NOMO-1 (cell line): Measurements from ENCODE around the gene HERPUD2.
"Not testable (repeated sequence)": the region's sequence is repeated elsewhere in the genome, so short reads cannot be mapped to it uniquely, and the experiment has no call there.

Experiments
- DNase-seq, 2 experiments: peaks; one replicate each; lab custom pipeline; 2025; ENCODE audit not compliant: unreplicated experiment in 2 of 2; lab: John Stamatoyannopoulos, UW

HERPUD2 gene

DNA sequence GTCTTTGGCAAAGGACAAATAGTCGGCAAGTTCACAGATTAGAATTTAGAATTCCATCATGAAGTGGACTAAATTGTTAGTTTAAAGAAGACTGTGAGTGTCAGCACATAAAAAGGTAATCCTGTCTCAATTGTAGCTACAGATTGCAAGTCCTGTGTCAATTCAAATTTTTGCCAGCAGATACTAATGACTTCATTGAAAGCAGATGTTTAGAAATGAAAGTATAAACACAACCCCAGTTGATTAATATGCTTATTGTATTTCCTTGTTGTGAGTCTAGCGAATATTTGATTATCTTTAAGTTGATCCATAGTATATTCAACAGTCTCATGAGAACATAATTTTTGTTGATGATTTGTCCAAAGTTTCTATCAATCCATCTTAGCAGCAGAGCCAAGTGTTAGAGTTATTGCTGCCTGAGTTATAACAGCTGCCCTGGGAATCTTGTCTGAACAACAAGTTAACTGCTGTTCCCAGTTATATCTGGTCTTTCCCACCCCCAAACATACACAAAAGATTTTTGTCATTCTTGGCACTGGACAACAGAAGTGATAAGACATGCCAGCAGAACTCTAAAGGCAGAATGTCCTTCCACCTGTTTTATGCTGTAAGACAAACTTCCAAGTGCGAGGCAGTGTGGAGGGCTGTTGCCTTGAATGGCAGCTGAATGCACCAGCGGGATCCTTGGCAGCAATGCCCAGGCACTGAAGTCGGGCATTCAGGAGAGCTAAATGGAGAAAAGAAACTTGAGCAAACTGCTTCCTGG, 21.3 kb upstream of the HERPUD2 start:
- no peak for DNase-seq

DNA sequence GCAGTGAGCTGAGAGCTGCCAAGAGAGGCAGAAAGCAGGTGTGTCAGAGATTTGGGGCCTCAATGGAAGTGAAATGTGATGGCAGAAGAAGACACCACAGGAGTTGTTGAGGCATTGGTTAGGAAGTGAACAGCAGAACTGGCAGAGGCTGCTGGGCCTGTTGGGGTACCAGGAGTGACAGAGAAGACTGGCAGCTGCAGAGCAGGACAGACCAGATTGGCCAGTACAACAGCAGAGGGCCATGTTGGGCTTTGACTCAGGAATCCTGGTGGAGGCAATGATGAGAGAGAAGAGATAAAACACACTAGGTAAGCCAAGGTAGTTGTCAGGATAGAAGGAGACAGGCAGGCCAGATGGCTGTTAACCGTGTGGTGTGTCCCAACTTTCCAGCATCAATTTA, 19.9 kb upstream of the HERPUD2 start:
- DNase-seq, result no peak

DNA sequence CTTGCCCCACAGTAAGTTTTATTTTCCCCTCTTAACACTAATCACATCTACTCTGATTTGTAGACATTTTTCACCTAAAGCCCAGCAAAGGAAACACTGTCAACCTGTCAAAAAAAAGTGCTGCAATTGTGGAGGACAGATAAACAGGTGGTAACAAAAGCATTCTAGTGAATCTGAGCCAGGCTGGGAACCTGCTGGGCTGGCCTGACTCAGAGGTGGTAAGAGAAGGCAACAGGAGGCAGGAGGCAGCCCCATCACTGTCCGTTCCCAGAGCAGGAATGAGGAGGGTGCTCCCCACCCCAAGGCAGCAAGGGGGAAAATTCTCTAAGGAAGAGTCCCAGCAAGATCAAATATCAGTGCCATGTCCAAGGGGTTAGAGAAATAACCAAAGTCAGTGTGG, 19.5 kb upstream of the HERPUD2 start:
- DNase-seq, result no peak

DNA sequence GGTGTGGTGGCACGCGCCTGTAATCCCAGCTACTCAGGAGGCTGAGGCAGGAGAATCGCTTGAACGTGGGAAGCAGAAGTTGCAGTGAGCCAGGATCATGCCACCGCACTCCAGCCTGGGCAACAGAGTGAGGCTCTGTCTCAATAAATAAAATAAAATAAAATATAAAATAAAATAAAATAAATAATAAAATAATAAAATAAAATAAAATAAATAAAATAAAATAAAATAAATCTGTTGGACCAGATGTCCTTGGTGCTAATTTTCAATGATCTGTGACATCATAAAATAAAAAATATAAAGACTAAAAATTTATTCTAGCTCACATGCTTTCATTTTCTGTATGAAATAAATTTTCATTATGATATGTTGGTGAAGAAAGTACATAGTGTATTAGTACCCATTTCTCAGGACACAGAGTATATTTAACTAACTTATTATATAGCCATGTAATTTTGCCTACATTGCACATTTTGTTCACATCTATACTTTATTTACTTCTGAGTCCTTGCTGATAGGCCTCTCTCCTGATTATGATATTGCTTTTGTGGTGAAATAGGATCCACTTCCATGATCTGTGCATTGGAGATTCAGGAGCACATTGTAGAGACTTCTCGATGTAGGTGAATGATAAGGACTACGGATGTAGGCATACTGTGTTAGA, 17.8 kb upstream of the HERPUD2 start:
- DNase-seq, result no peak

DNA sequence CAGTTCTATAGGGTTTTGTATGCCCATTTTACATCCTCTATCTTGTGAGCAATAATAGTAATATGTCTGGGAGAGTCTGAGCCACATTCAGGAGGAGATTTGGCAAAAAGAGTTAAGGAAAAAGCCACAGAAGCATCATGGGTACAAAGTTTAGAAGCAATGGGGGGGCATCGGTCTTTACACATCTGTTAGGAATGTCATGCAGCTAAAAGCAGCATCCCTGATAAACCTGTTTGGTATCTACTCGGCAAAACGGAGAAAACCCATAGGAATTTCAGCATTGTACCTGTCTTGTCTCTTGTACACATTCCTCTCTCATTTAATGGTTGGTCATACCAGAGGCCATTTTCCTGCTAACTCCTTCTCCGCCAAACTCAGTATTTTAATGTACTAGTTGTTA, 12.5 kb upstream of the HERPUD2 start:
- no peak for DNase-seq

DNA sequence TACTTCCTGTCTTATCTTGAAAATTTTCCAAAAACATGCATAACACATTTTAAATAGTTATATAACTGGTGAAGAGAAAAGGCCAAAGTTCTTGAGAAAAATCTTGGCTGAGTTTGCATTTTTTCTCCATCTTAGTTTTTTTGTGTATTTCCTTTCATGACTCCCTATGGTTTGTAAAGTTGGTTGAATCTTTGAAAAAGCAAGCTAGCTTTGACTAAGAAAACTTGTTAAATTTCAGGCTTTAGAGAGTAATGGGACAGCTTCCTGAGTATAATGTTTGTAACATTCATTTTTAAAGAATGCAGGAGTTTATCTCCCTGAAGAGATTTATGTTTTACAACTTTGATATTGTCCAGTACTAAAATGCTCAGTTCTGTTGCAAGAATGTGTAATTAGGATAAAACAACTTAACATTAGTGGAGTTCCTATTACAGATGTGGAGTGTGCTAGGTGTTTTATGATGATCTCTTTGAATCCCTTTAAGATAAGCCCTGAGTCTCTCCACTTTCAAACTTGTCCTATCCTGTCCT, 11.1 kb upstream of the HERPUD2 start:
- no peak for DNase-seq

DNA sequence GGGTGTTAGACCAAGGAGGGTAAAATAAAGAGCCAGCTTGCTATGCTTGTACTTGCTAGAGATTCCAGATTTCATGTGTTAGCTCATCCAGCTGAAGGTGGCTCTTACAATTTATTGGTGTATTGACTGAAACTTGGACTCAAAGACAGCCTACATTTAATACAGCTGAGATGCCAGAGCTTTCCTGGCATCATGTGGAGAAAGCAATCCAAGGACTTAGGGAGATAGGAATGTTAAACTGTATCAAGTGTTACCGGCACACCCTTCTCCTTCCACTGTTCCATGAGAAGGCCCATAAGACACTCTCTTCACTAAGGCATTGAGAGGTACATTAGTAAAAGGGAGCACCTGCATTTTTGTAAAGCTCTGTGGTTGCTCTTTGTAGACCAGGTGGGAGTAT, 9.3 kb upstream of the HERPUD2 start:
- DNase-seq, result no peak

DNA sequence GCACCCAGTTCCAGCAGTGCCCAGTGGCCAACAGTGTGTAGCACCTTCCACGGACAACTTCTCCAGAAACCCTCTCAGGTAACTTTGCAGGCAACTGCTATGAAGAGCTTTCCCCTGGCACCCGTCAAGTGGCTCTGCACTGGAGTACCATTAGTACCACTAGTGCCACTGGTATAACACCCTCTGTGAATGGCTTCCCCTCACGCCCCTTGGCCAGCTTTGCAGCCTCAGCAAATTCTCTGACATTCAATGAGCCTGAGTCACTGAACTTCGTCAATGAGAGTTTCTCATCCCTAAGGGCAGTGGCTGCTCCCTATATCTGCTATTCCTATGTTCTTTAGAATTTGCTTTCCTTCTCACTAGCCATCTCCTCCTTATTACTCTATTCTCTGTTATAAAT, 7.6 kb upstream of the HERPUD2 start:
- no peak for DNase-seq

DNA sequence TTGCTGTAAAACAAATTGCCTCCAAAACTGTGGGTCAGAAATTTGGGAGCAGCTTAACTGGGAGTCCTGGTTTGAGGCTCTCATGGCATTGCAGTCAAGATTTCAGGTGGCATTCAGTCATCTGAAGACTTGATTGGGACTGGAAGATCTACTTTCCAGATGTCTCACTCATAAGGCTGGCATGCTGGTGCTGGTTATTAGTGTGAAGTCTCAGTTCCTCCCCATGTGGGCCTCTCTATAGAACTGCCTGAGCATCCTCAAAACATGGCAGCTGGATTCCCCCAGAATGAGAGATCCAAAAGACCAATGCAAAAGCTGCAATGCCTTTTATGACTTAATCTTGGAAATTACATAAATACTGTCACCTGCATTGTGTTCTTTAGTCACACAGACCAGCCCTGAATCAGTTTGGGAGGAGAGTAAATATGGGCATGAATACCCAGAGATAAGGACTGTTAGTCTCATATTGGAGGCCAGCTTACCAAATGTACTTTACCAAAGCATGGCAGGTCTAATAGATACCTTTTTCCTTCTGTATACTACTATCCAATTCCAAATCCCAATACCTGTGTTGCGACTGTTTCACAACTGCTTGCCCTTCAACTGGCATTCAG, 6.5 kb upstream of the HERPUD2 start:
- no peak for DNase-seq

DNA sequence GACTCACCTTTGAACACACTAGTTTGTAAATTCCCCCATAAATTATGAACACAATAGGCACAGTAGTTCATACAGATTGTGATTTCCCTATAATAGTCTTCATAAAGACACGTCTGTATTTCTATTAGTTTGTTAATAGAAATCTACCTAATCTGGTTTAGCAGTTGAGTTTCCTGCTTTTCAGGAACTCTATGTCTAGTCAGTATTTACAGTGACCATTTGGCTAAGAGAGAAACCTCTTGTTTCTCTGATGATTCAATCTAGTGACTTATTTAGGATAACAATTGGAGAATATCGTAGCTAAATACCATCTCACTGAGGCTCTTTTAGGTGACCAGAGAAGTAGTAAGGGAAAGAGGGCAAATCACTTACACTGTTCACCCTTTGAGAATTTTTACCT, 5.9 kb upstream of the HERPUD2 start:
- DNase-seq, result no peak

DNA sequence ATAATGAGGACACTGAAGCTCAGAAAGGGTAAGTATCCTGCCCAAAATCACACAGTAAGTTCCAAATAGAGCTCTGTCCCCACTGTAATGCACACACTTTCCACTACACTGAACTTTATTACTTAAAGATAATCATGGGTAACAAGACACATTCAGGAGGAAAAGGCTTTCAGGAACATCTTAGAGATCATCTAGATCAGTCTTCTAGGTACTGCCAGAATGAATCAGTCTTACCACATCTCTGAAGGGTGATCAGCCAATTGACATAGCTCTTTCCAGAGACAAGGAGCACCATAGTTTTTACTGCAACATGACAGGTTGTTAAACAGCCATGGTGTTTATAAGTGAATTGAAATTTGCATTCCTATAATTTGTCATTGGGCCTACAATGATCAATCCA, 5.4 kb upstream of the HERPUD2 start:
- no peak for DNase-seq

DNA sequence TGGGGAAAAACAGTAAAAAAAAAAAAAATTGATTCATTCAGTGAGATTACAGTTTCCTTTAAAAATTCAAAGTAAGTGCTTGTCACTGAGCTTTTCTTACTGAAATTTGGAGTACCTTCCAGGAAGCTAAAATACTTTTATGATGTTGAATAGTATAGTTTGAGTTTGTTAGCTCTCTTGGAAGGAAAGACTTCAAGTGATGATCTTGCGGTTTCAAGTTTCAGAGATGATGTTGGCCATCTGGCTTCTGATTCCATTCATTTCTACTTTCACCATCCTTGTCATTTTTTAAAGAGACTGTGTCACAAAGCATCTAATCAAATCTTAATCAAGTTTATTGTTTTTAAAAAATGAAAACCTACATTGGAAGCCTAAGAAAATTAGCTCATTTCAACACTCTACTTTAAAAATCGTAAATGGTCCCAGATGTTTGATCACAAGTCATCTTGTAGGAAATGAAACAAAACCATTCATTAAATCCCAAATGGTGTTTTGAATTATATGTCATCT, 4.9 kb upstream of the HERPUD2 start:
- no peak for DNase-seq

DNA sequence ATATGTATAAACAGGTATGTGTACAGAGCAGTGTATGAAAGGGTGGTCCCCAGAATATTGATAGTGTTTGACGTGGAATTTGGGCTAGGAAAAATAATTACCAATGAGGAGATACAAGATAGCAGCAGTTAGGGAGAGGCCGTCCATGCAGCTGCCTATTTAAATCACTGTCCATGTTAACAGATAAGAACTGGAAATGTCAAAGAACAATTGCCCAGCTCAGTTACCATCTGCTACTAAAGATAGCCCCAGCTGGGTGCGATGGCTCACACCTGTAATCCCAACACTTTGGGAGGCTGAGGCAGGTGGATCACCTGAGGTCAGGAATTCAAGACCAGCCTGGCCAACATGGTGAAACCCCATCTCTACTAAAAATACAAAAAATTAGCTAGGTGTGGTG, 3.4 kb upstream of the HERPUD2 start:
- DNase-seq, result not testable (repeated sequence)

DNA sequence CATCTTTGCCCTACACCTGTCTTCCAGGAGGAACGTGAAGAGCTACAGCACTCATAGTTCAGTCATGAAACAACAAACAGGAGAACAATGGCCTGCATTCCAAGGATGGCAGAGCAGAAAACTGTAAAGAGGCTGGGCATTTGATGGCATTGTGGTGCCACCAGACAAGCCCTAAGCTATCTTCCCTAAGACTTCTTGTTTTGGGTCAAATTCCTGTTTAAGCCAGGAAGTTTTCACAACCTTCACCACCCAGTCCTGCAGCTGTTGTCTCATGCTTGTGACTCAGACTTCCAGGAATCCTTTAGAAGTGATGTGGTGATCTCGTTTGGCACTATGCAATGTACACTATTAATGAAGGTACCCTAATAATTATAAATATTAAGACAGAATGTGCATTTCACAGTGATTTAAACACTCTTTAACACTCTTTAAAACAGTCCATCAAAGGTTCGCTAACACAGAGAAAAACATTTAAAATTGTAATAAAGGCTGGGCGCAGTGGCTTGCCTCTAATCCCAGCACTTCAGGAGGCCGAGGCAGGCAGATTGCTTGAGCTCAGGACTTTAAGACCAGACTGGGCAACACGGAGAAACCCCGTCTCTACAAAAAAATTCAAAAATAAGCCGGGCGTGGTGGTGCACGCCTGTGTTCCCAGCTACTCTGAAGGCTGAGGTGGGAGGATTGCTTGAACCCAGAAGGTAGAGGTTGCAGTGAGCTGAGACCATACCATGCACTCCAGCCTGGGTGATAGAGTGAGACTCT, 2.7 kb upstream of the HERPUD2 start:
- no peak for DNase-seq

DNA sequence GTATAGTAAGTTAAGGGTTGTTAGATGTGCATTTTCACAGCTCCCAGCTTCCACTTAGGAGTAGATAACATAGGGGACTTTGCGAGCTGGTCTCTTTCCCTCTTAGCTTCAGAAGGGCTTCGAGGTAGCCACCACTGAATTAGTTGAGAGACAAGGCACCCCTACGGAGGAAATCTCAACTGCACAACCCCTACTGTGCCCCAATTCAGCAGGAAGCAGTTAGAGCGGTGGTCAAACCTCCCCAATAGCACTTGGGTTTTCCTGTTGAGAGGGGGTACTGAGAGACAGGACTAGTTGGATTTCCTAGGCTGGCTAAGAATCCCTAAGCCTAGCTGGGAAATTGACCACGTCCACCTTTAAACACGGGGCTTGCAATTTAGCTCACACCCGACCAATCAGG, 1.1 kb upstream of the HERPUD2 start:
- no peak for DNase-seq

DNA sequence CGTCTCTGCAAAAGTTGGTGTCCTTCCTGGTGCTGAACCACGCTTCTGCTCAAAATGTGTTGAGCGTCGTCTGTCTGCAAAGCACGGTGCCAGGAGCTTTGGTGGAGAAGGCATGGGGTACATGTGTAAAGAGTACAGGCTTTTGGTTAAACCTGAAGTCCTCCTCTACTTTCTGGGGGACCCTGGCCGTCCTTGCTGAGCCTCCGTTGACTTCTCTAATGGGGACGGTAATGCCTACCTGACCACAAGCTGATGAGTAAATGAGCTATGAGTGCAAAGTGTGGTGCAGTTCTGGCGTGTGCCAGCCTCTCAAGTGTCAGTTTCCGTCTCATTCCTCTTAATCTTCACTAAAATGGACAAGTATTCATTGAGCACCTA, 527 bp upstream of the HERPUD2 start:
- DNase-seq, result peak in 1 of 2 experiments; percentile 29

DNA sequence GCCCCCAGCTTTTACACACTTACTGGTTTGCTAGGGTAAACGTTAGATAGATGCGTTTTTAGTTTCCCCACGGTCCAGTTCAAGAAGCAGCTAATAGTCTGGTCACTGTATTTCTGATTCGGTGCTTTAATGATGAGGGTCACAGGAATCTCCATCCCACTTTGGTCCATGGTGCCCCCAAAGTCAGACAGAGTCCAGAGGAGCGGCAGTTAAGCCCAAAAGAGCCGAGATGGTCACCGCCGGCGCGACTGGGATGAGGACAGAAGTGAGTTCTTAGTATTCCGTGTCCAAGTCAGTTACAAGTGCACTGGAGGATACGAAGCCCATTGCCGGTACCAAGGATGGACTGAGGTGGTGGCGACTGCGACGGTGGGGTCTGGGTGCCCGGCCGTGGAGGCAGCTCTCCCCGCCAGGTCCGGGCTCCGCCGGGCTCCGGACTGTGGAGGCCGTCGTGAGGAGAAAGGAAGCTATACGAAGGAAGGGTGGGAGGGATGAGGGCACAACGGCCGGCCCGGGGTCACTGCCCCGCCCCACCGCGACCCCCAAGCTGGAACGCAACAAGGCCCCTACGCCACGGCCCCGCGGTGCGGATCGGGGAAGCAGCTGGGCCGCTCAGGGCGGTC, 663 bp downstream of the HERPUD2 start:
- DNase-seq, result no peak

DNA sequence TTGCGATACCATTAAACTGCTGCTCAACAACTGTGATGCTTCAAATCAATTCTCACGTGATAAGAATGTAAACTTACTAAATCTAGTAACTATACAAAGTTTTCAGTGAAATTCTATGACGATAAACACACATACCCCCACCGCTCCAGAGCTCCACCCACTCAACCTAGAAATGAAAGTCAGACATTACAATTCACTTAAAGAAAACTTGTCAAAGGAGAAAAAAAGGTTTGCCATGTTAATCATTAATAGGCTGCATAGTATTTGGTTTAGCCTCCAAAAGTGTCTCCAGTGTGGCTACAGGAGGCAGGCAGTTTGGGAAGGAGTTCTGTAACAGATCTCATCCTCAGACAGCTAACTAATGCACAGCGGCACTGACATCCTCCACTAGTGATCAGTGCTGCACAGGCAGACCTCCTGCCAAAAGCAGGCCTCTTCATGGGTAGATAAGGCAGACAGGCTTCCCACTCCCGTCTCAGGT, 3.1 kb downstream of the HERPUD2 start:
- no peak for DNase-seq

DNA sequence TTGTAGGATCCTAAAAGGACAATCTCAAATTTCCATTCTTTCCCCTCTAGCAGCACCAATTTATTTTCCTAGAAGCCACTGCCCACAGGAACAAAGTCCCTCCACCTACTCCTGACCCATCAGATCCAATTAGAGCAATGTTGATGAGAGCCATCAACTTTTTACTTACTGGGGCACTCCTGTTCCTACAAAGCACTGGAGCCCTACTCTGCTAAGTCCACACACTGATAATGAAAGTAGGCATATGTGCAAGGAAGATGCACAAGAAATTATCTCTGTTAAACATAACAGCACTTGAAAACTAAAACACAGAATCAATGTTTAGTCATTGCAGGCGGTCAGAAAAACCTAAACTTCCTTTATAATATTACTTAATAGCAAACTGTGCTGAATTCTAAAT, 3.6 kb downstream of the HERPUD2 start:
- DNase-seq, result no peak

DNA sequence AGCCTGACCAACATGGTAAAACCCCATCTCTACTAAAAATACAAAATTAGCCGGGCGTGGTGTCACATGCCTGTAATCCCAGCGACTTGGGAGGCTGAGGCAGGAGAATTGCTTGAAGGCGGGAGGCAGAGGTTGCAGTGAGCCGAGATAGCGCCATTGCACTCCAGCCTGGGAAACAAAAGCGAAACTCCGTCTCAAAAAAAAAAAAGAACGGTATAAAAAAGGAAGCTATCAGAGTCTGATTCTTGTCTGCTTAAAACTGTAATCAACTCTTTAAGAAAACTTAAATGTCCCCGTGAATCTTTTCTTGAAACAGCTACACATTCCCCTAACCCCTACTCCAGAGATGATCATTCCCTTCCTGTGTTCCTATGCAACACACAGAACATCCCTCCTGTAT, 4.3 kb downstream of the HERPUD2 start:
- peak; percentile 14 to 19 for DNase-seq
